Right ventricle myocardium inferior (tissue), 1 donor: Measurements from ENCODE around the gene A4GALT. TPM values are rescaled to one million over a fixed set of nuclear protein-coding genes. Genes with fewer than 3 reads are reported as not detected.
A peak's percentile ranks its signal among the peaks of the same experiment; 100 is the strongest.
"Not testable (repeated sequence)": the region's sequence is repeated elsewhere in the genome, so short reads cannot be mapped to it uniquely, and the experiment has no call there.

Source experiments
- ATAC-seq: fragments of 200-7000 bp; cut with Tn5 transposase; one replicate; pipeline ENCODE4 v1.9.1; 2020; ENCODE audit warnings: mild to moderate bottlenecking, moderate library complexity
- DNase-seq: peaks from one replicate; pipeline ENCODE4 v3.0.0; 2021; ENCODE audit errors: missing footprints
- intact Hi-C: fragments of 100-400 bp; cut with DNase I; formaldehyde crosslinking; loops from one replicate; pipeline ENCODE4 v1.11.0; 2022
- total RNA-seq: library from RNA; stranded (reverse); fragmentation: NEBNext Ultra II Directional; extraction: Animal tissue kit (Norgen Biotek cat#: 25700); gene quantifications from one replicate; pipeline ENCODE4 v1.2.1, GENCODE V29; 2021
- donor health status: DM: no; HTN: yes; CAD: no; lungs with severe emphysema.

The A4GALT gene
- total RNA-seq, 1 donor from 2014 or later = 81.2 TPM

- ATAC-seq (no peak), DNase-seq (no peak)
- intact Hi-C loops = no loop called here
Observed at GRCh38 chr22:42692239-42693054, 28.2 kb downstream of the A4GALT start.

GRCh38 chr22:42691440-42691839 lies 29.2 kb downstream of the A4GALT start:
- intact Hi-C loops = no loop called here
- DNase-seq (no peak), ATAC-seq (no peak)

- ATAC-seq (peak; percentile 81), DNase-seq (peak; percentile 91)
- intact Hi-C loops = loop anchor here (2.0 to 5.0 kb wide), 3 partner anchors 32 to 84 kb away; partner anchors contain the start of genes A4GALT and CYB5R3
Observed at GRCh38 chr22:42688241-42689211, 32.1 kb downstream of the A4GALT start.

- no peak for DNase-seq
- ATAC-seq = no peak
Observed at GRCh38 chr22:42686756-42687491, 33.7 kb downstream of the A4GALT start.

GRCh38 chr22:42685941-42686653 lies 34.6 kb downstream of the A4GALT start:
- DNase-seq = peak; percentile 83
- ATAC-seq = peak; percentile 40
- intact Hi-C loops = loop anchor here (1.0 to 5.0 kb wide), 3 partner anchors 12 to 86 kb away; partner anchors contain the start of gene CYB5R3

More at GRCh38 chr22:42686756-42687491, 33.7 kb downstream of the A4GALT start:
- intact Hi-C loops = loop anchor here (1.0 to 5.0 kb wide), 3 partner anchors 11 to 85 kb away; partner anchors contain the start of gene CYB5R3

GRCh38 chr22:42684462-42685195 lies 36.0 kb downstream of the A4GALT start:
- no peak for DNase-seq
- ATAC-seq = no peak
- intact Hi-C loops = loop anchor here (5.0 kb wide), 2 partner anchors 37 to 88 kb away; partner anchors contain the start of gene CYB5R3

GRCh38 chr22:42683578-42684283 lies 36.9 kb downstream of the A4GALT start:
- ATAC-seq (peak; percentile 69), DNase-seq (peak; percentile 91)
- intact Hi-C loops = no loop called here

- peak; percentile 11 for ATAC-seq
- DNase-seq = no peak
- intact Hi-C loops = no loop called here
Observed at GRCh38 chr22:42682113-42682851, 38.4 kb downstream of the A4GALT start.

- no peak for DNase-seq
- no peak for ATAC-seq
- intact Hi-C loops = no loop called here
Observed at GRCh38 chr22:42680648-42681047, 40.0 kb downstream of the A4GALT start.

GRCh38 chr22:42679691-42680090 lies 41.0 kb downstream of the A4GALT start:
- no peak for ATAC-seq
- no peak for DNase-seq
- intact Hi-C loops = no loop called here

- intact Hi-C loops = no loop called here
- DNase-seq (no peak), ATAC-seq (no peak)
Observed at GRCh38 chr22:42678894-42679293, 41.8 kb downstream of the A4GALT start.

- ATAC-seq, intact Hi-C loops: not testable (repeated sequence)
Observed at GRCh38 chr22:42677936-42678335, 42.7 kb downstream of the A4GALT start.

GRCh38 chr22:42676059-42676607 lies 44.5 kb downstream of the A4GALT start:
- intact Hi-C loops = no loop called here
- no peak for DNase-seq

More at GRCh38 chr22:42677936-42678335, 42.7 kb downstream of the A4GALT start:
- not testable (repeated sequence) for DNase-seq

GRCh38 chr22:42673898-42674401 lies 46.7 kb downstream of the A4GALT start:
- intact Hi-C loops = no loop called here
- ATAC-seq = peak; percentile 56
- no peak for DNase-seq

More at GRCh38 chr22:42676059-42676607, 44.5 kb downstream of the A4GALT start:
- peak; percentile 53 for ATAC-seq

- ATAC-seq, intact Hi-C loops, DNase-seq: not testable (repeated sequence)
Observed at GRCh38 chr22:42673071-42673470, 47.6 kb downstream of the A4GALT start.
